ENCODE results near the gene ADAMTSL1.
"Not testable (repeated sequence)": the region's sequence is repeated elsewhere in the genome, so short reads cannot be mapped to it uniquely, and the experiment has no call there.

The ADAMTSL1 gene

DNA sequence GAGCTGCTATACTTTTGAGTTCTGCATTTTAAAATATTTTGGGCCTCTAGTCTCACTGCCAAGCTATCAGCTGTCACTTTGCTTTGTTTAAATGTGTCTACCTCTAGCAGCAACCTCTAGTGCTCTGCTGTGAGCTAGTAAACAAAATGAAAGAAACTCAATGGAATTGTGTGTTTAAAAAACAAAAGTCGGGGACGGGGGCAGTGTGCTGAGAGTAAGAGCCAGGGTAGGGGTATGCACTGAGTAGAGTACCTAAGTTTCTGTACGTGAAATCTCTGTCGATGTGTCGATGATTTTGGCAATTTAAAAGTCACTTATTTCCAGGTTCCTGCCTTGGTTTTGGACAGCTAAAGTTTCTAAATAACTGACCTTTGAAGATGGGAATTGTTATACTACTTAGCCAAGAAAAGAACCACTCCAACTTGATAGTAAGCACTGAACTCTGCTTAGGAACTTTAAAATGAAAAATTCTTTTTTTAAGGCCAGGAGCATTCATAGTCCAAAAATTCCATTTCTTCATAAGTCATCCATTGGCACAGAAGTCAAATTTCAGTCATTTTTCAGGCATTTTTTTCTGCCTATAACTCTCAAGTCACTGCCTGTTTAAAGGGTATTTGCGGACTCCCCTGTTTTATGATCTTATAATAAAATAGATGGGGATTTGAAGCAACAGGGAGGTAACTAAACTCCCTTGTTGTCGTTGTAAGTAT, 447.6 kb downstream of the ADAMTSL1 start:
- no peak overlapping the region for H3K27ac Mint-ChIP-seq
- H3K27me3 Mint-ChIP-seq: no peaks in the 10 kb centered on the region
- no peaks in the 10 kb centered on the region for H3K4me1 Mint-ChIP-seq
- H3K4me3 Mint-ChIP-seq: no peak overlapping the region
- no peak for ATAC-seq
- no peaks in the 10 kb centered on the region for H3K36me3 Mint-ChIP-seq
- H3K9me3 Mint-ChIP-seq: no peaks in the 10 kb centered on the region

DNA sequence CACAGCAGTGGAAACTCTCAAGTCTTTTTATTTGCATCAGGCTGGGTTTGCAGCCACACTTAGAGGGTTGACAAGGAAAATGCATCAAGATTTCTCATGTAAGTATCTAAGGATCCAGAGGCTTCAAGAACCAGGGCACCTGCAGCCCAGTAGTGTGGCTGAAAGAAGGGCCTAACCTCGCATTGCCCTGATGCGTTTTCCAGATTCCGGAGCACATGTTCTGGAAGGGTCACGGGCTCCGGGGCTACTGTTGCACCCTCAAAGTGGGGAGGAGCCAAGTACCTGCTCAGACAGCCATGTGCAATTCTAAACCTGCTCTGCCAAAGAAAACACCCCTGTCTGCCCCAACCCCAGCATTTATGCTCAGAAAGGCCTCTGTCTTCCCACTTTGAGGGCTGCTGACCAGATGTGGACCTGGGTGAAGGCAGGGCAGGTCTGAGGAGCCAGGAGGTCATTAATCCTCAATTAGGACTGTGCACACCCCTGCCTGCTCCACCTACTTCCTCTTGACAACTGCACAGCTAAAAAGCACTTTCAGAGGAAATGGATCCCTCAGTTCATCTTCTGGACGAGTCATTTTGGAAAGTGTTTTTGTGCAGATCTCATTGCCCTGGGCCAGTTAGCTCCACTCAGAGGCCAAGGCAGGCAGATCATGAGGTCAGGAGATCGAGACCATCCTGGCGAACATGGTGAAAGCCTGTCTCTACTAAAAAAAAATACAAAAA, 448.4 kb downstream of the ADAMTSL1 start:
- Mint-ChIP-seq H3K36me3 (no peaks in the 10 kb centered on the region), H3K27me3 (no peaks in the 10 kb centered on the region), H3K9me3 (no peaks in the 10 kb centered on the region), H3K4me3 (no peak overlapping the region), H3K4me1 (no peaks in the 10 kb centered on the region), H3K27ac (no peak overlapping the region)
- ATAC-seq: no peak

DNA sequence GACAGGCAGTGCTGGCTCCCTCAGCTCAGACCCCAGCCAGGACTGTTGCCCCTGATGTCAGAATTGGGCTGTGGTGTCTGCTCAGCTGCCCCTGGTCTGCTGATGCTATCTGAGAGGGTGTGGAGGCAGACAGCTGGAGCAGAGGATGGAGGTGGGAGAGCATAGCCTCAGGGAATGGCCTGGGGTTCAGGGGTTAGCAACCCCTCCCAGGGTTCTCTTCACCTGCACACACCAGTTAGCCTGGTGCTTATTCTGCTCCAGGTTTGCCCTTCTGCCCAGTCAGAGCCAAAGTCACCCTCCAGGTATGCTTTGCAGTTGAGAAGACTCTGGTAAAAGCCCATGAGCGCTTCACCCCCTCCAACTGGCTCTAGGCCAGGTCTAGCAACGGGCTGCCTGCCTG, 449.2 kb downstream of the ADAMTSL1 start:
- no peak overlapping the region for H3K4me3 Mint-ChIP-seq
- ATAC-seq: no peak

DNA sequence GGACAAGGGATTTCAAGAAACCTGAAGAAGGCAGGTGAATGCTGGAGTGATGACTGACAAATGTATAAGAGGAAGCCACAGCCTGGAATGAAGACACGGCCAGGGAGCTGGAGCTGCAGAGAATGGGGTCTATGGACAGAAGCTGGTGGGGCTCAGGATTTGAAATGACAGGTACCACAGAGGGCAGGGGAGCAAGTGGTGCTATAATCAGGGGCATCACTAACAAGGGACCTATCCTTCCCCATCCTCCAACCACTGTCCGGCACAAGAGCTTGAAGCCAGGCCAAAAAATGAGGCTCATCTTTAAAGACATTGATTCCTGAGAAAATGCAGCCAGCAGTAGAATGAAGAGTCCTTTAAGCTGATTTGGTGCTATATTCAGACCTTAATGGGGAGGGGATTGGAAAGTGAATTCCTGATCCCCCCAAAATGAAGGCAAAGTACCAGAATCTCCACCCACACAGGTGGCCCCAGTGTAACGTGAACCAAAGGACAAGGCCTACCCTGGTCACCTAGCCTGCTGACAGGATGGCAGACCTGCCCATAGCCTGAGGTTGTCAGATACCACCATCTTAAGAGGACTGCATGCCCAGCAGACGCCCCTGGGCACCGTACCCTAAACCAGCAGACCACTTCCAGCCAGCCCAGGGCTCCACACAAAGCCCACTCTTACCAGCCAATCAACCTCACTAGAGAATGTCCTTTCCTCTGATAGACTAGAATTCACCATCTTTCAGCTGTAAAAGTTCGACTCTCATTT, 449.9 kb downstream of the ADAMTSL1 start:
- no peak for ATAC-seq
- Mint-ChIP-seq H3K4me1 (no peaks in the 10 kb centered on the region), H3K36me3 (no peaks in the 10 kb centered on the region), H3K9me3 (no peaks in the 10 kb centered on the region), H3K27ac (no peak overlapping the region), H3K4me3 (no peak overlapping the region), H3K27me3 (no peaks in the 10 kb centered on the region)

More for the DNA sequence above, 449.2 kb downstream of the ADAMTSL1 start:
- H3K27me3 Mint-ChIP-seq: no peaks in the 10 kb centered on the region
- H3K9me3 Mint-ChIP-seq: no peaks in the 10 kb centered on the region
- H3K27ac Mint-ChIP-seq: no peak overlapping the region
- no peaks in the 10 kb centered on the region for H3K36me3 Mint-ChIP-seq
- H3K4me1 Mint-ChIP-seq: no peaks in the 10 kb centered on the region

DNA sequence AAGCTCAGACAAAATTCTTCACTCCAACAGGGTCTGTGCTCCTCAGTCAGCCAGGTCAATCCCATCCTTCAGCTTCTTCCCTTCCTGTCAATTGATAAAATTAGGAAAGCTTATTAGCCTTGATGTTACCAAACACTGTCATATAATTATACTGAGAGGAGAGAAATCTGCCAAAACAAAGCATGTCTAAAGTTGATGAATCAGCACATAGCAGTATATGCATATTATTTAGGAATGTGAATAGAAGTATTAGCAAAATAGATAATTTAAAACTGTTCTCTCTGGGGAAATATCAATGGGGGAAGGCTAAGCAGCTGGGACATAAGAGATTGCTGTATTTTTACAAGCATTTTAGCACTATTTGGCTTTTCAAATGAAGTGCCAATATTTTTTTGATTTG, 451.9 kb downstream of the ADAMTSL1 start:
- ATAC-seq: no peak
- no peaks in the 10 kb centered on the region for H3K4me1 Mint-ChIP-seq
- H3K4me3 Mint-ChIP-seq: no peak overlapping the region
- H3K36me3 Mint-ChIP-seq: no peaks in the 10 kb centered on the region
- no peak overlapping the region for H3K27ac Mint-ChIP-seq
- H3K27me3 Mint-ChIP-seq: no peaks in the 10 kb centered on the region
- H3K9me3 Mint-ChIP-seq: no peaks in the 10 kb centered on the region

DNA sequence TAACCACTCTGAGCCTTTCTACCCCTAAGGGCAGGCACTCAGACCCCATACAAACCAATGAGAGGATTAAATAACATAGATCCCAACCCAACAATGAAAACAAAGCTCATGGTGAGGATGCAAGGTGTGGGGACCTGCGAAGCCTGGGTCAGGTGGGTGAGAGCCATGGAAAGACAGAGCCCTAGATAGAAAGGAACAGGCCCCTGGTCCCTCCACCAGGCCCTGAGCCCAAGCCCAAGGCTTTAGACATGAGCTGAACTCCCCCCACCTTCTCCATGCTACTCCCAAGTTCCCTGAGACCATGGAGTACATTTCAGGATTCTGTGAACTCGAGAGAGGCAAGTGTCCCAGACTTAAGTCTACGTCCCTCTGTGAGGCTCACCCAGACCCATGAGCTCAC, 452.6 kb downstream of the ADAMTSL1 start:
- no peaks in the 10 kb centered on the region for H3K36me3 Mint-ChIP-seq
- no peaks in the 10 kb centered on the region for H3K27me3 Mint-ChIP-seq
- H3K4me1 Mint-ChIP-seq: no peaks in the 10 kb centered on the region
- ATAC-seq: no peak
- H3K27ac Mint-ChIP-seq: no peak overlapping the region
- H3K4me3 Mint-ChIP-seq: no peak overlapping the region
- no peaks in the 10 kb centered on the region for H3K9me3 Mint-ChIP-seq

DNA sequence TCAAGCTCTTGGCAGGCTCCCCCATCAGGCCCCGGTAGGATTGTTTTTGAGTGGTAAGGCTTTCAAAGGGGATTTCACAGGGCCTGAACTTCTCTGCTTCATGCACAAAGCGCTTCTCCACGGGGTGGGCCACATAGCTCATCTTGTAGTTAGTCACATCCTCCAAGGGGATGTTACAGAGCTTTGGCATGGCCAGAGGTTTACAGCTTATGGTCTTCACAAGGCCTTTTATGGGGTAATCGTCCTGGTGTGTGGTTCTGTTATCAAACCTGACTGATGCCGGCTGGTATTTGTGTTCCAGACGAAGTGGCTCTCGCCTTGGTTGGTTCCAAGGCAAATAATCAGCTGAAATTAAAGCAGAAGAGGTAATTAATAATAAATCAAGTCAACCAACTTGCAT, 454.8 kb downstream of the ADAMTSL1 start:
- Mint-ChIP-seq H3K27ac (no peak overlapping the region), H3K9me3 (no peaks in the 10 kb centered on the region), H3K36me3 (no peaks in the 10 kb centered on the region), H3K4me1 (no peaks in the 10 kb centered on the region), H3K27me3 (no peaks in the 10 kb centered on the region), H3K4me3 (no peak overlapping the region)
- ATAC-seq: no peak

DNA sequence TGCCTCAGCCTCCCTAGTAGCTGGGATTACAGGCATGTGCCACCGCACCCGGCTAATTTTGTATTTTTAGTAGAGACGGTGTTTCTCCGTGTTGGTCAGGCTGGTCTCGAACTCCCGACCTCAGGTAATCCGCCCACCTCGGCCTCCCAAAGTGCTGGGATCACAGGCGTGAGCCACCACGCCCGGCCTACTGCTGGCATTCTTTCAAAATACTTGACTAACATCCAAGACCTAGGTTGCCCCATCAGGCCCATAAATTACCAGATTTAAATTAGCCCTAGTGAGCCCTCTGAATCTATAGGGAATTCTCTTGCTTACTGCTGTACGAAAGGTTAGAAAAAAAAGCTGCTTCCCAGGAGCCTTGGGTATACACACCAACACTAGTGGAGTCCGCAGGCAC, 456.7 kb downstream of the ADAMTSL1 start:
- not testable (repeated sequence) for H3K9me3 Mint-ChIP-seq, ATAC-seq, H3K4me1 Mint-ChIP-seq, H3K36me3 Mint-ChIP-seq, H3K27ac Mint-ChIP-seq, H3K4me3 Mint-ChIP-seq, H3K27me3 Mint-ChIP-seq

DNA sequence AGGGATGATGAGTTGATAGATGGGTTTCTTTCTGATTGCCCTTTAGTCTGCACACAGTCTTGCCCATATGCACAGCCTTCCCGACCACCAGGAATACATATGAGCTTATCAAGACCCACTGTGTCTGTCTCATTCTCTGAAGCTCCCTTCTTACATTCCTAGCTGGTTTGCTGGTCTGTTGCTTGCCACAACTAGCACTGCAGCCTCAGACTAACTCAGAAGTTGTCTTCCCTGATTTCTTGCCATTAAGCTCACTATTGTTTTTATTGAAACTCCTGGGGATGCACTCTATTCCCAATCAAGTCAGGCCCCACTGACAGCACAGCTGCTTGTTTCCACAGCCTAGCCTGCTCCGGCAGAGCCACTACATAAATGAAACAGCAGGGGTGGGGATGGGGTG, 461.6 kb downstream of the ADAMTSL1 start:
- no peaks in the 10 kb centered on the region for H3K4me1 Mint-ChIP-seq
- H3K9me3 Mint-ChIP-seq: no peaks in the 10 kb centered on the region
- H3K36me3 Mint-ChIP-seq: no peaks in the 10 kb centered on the region
- H3K4me3 Mint-ChIP-seq: no peak overlapping the region
- no peaks in the 10 kb centered on the region for H3K27me3 Mint-ChIP-seq
- no peak for ATAC-seq
- H3K27ac Mint-ChIP-seq: no peak overlapping the region

DNA sequence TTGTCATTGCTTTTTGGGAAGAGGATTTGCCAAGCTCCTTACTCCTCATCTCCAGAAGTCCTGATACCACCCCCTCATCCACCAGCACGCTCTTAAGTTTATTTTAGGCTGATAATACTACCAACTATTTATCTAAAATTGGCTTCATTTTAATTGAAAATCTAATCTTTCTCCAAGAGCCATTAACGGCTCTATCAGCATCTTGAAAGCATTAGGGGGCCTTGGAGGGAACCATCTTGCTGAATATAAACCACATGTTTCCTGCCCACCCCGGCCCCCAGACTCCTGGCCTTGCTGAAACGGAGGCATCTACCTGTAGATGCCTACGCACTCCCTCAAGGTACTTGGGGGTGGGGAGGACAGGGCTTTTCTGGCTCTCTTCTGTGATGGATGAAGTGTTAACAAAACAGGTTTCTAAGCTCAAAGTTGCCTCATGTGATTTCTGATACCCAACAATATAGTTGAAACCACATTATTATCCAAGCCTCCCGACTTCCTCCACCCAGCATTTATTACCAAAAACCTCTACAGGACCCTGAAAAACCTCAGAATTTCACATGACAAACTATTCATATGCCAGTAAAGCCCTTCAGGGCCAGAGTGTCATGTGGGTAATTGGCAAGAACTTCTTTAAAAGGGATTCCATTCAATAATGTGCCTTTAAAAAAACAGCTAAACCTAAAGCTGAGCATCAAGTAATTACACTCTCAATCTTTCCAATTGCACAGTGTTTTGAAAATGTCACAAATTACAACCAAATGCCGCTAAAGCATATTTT, 462.3 kb downstream of the ADAMTSL1 start:
- no peak overlapping the region for H3K27ac Mint-ChIP-seq
- no peaks in the 10 kb centered on the region for H3K27me3 Mint-ChIP-seq
- no peak for ATAC-seq
- no peak overlapping the region for H3K4me3 Mint-ChIP-seq
- no peaks in the 10 kb centered on the region for H3K4me1 Mint-ChIP-seq
- no peaks in the 10 kb centered on the region for H3K36me3 Mint-ChIP-seq
- no peaks in the 10 kb centered on the region for H3K9me3 Mint-ChIP-seq

DNA sequence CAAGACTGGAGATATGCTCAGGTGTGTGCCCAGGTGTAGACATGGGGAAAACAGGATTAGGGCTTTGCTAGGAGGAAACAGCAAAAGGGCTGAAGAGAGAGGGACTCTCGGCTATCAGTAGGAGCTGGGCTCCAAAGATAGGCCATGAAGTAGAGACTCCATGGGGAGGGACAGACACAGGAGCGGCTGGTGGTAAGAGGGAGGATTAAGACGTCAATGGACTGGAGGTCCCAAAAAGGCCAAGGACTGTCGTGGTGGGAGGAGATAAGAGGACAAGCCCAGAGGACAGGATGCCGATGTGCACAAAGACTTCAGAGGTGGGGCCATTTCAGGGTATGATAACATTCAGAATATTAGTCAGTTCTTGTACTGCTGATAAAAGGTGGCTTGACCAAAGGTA, 466.0 kb downstream of the ADAMTSL1 start:
- ATAC-seq: peak; percentile 44
- Mint-ChIP-seq H3K4me1 (no peaks in the 10 kb centered on the region), H3K9me3 (no peaks in the 10 kb centered on the region), H3K27ac (no peak overlapping the region), H3K36me3 (no peaks in the 10 kb centered on the region), H3K27me3 (peaks cover 12% of the 10 kb centered on the region), H3K4me3 (no peak overlapping the region)

DNA sequence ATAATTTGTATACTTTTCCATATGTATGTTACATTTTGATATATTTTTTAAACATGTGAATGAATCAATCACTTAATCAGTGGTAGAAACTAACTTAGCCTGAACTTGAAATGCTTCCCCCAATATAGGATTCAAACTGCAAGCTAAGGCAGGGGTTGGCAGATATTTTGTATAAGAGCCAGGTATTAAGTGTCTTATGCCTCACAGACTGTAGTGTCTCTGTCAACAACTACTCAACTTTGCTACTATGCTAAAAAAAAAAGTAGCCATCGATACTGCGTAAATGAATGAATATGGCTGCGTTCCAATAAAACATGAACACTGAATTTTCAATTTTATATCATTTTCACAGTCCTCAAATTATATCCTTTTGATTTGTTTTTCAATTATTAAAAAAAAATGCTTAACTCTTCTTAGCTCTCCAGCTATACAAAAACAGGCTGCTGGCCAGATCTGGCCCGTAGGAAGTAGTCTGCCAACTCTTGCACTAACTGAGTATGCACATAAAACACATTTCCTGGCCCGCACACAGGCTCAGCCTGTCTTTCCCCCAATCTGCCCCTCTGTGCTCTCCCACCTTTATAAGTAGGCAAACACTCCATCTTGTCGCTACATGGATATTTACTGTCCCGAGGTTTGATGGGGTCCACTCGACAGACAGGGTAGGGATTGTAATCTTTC, 467.2 kb downstream of the ADAMTSL1 start:
- no peak for ATAC-seq
- H3K27ac Mint-ChIP-seq: no peak overlapping the region
- H3K4me1 Mint-ChIP-seq: no peaks in the 10 kb centered on the region
- H3K27me3 Mint-ChIP-seq: peaks cover 12% of the 10 kb centered on the region
- H3K4me3 Mint-ChIP-seq: no peak overlapping the region
- H3K9me3 Mint-ChIP-seq: no peaks in the 10 kb centered on the region
- no peaks in the 10 kb centered on the region for H3K36me3 Mint-ChIP-seq

DNA sequence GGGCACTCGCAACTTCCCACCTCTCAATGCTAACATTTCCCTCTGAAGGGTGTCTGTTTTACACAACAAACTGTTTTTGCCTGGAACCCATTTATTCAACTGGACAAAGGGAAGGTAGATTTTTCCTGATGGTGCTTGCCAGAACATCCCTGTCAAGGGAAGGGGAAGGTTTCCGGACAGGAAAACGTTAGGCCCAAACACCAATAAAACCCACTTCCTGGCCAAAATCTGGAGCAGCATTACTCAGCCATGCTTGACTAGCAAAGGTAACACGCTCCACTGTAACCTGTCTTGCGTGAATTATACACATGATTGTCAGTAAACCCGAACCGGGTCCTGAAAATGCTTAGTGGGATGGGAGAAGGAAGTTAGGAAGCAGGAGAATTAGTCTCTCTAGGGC, 468.8 kb downstream of the ADAMTSL1 start:
- peaks cover 12% of the 10 kb centered on the region for H3K27me3 Mint-ChIP-seq
- H3K4me3 Mint-ChIP-seq: no peak overlapping the region
- no peaks in the 10 kb centered on the region for H3K36me3 Mint-ChIP-seq
- H3K27ac Mint-ChIP-seq: no peak overlapping the region
- no peaks in the 10 kb centered on the region for H3K9me3 Mint-ChIP-seq
- no peaks in the 10 kb centered on the region for H3K4me1 Mint-ChIP-seq
- no peak for ATAC-seq

DNA sequence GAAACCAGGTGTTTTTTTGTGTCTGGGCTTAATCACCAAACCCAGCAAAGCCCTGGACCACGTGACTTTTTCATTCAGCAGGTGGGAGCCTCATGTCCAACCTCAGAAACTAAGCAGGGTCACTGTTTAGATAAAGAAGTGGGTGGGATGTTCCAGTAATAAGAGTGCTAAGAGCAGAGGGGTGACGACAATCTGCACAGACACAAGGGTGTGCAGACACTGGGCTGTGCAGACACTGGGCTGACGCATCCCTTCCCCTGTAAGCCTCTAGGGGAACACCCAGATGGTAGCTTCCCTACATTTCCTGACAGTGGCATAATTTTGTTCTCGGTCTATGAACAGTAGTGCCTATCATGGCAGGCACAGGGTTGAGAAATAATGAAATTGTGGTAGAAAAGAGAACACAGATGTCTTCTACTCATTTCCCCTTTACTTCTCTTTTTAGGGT, 474.0 kb downstream of the ADAMTSL1 start:
- Mint-ChIP-seq H3K4me3 (no peak overlapping the region), H3K4me1 (no peaks in the 10 kb centered on the region), H3K27ac (no peak overlapping the region), H3K36me3 (no peaks in the 10 kb centered on the region), H3K9me3 (no peaks in the 10 kb centered on the region), H3K27me3 (no peaks in the 10 kb centered on the region)
- ATAC-seq: peak; percentile 75

DNA sequence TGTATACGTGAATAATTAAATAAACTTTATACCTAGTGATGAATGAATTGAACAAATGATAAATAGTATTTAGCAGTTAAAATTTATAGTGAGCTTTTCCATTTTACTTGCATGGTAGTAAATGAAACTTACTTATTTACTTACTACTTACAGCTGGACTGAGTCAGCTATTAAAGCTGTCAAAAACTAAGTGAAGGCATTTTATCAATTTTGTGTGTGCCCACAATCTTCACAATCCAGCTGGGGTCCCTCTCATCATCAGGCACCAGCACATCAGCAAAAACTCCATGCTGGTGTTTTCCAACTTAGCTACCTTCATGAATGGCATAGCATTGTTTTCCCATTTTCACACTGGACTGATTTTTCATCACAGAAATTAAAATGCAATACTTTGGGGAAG, 478.0 kb downstream of the ADAMTSL1 start:
- Mint-ChIP-seq H3K4me1 (no peaks in the 10 kb centered on the region), H3K9me3 (no peaks in the 10 kb centered on the region), H3K4me3 (no peak overlapping the region), H3K36me3 (no peaks in the 10 kb centered on the region), H3K27me3 (peaks cover 5% of the 10 kb centered on the region), H3K27ac (no peak overlapping the region)
- ATAC-seq: no peak
